ENCODE measurements around the gene CCDC116. TPM values are rescaled to one million over a fixed set of nuclear protein-coding genes. Genes with fewer than 3 reads are reported as not detected.

The CCDC116 gene
- total RNA-seq, 1 donor from 2014 or later, result 0.81 TPM

DNA sequence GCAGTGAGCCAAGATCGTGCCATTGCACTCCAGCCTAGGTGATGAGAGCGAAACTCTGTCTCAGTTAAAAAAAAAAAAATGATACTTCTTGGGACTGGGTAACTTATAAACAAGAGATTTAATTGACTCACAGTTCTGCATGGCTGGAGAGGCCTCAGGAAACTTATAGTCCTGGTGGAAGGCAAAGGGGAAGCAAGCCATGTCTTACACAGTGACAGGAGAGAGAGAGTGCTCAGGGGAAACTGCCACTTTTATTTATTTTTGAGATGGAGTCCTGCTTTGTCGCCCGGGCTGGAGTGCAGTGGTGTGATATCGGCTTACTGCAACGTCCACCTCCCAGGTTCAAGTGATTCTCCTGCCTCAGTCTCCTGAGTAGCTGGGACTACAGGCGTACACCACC lies 17.7 kb downstream of the CCDC116 start:
- intact Hi-C loops (cut with micrococcal nuclease), result loop anchor here (5.0 to 10.0 kb wide), 2 partner anchors 302 to 645 kb away; partner anchors contain the start of genes PPM1F and THAP7

- intact Hi-C loops (cut with micrococcal nuclease), result loop anchor here (5.0 to 10.0 kb wide), 2 partner anchors 301 to 646 kb away; partner anchors contain the start of genes PPM1F and THAP7
Observed at GRCh38 chr22:21650823-21651520, 18.4 kb downstream of the CCDC116 start.

DNA sequence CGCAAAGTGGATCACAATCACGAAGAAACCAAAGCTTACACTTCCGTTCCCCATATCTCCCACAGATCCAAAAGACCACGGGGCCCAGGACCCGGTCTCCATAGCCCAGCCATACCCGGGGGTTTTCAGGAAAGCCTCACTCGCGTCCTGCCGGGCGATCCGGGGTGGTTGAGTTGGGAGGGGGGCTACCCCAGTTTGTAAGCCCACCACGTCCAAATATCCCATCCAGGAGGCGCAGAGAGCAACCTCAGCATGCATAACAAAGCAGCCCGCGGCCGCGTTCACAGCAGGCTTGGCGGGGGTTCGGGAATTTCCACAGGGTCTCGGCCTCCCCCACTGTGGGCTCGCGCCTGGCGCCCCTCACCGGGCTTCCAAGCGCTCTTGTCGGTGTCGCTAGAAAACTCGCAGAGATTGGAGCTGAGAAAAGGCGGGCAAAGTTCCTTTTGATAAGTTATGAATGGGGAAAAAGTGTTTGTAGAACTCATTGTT lies 19.0 kb downstream of the CCDC116 start:
- intact Hi-C loops (cut with micrococcal nuclease), result loop anchor here (1.0 to 10.0 kb wide), 4 partner anchors 9 to 647 kb away; partner anchors contain the start of genes PPM1F, SDF2L1, THAP7 and YDJC

DNA sequence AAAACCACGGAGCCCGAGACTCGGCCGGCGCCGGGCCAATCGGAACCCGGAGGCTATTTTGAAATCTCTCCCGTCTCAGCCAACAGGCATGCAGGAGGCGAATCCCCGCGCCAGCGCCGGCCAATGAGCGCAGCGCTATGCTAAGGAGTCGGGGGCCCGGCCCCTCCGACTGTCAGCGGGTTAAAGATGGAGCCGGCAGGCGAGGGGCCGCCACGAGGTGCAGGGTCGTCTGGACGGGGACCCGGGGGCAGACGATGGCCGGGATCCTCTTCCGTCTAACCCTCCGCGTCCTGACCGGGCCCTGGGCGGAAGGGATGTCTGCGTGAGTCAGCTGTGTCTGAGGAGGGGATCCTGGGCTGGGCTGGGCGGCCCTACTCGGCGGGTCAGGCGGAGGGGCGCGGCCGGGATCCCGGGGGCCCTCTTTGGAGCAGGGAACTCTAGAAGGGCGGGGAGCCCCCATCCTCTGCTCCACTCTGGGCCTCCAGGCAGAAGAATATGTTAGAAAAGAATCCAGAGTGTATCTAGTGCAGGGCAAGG lies 19.5 kb downstream of the CCDC116 start:
- intact Hi-C loops (cut with micrococcal nuclease), result loop anchor here (1.0 to 10.0 kb wide), 4 partner anchors 10 to 647 kb away; partner anchors contain the start of genes PPM1F, SDF2L1, THAP7 and YDJC

DNA sequence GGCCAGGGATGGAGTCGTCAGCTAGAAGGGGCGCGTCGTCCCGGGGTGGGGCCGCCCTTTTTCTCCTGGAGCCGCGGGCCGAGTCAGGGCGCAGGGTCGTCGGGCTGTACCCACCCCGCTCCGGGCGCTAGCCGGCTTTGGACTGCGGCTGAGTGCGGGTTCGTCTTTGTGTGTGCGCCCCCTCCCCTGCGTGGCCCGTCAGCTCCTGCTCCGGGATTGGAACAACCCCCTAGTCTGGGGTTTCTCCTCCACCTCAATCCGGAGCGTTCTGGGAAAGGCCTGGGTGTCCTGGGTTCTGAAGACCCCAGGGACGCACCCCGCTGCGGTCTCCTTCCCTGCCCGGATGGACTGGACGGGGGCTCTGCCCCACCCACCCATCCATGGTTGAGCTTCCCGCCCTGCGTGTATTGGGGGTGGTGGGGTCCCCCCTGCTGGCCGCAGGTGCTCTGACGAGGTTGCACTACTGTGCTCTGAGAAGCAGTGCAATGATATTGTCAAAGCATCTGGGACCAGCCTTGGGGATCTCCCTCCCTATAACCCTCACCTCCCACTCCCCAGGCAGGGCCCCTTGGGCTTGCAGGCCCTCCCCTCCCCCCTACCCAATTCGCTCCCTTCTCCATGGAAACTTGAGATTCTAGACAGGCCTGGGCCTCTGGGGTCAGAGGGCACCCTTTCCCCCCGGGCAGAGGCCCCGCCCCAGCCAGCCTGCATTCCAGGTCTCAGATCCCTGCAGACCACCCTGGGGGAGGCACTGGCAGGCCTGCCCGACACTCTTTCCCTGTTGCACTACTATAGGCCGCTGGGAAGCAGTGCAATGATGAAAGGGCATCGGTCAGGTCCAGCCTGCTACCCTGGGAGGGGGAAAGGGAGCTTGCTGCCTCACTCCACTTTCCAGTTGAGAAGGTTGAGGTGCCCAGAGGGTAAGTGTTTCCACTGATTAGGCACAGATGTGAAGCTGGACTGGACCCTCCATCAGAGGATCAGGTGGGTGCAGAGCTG lies 20.3 kb downstream of the CCDC116 start:
- intact Hi-C loops (cut with micrococcal nuclease), result loop anchor here (1.0 to 10.0 kb wide), 4 partner anchors 11 to 648 kb away; partner anchors contain the start of genes PPM1F, SDF2L1, THAP7 and YDJC

GRCh38 chr22:21657020-21657359 lies 24.4 kb downstream of the CCDC116 start:
- intact Hi-C loops (cut with micrococcal nuclease), result loop anchor here (1.0 to 10.0 kb wide), 4 partner anchors 9 to 652 kb away; partner anchors contain the start of genes PPIL2, THAP7 and YPEL1

GRCh38 chr22:21657360-21658032 lies 24.9 kb downstream of the CCDC116 start:
- intact Hi-C loops (cut with micrococcal nuclease), result loop anchor here (1.0 to 10.0 kb wide), 4 partner anchors 9 to 653 kb away; partner anchors contain the start of genes PPIL2, THAP7 and YPEL1

DNA sequence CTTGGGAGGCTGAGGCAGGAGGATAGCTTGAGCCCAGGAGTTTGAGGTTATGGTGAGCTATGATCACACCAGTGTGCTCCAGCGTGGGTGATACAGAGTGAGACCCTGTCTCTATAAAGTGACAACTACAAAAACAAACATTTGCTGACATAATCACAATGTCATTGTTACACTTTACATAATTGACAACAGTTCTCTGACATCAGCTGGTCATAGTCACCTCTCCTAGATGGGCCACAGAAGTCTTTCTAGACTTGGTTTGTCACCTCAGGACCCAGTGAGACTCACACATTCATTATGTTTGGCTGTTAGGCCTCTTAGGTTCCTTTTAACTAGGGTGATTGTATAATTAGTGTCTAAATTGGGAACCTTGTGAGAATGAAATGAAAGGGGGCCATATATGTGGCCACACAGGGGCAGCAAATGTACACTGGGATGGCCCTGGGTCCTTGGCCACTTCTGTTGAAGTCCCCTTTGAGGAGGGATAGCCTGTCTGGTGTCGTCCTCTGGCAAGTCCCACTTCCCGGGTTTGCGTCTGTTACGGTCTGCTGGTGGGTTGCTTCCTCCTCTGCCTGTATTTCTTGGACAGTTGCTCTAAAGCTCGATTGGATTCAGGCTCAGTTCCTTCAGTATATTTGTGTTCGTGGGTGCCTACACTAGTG lies 27.4 kb downstream of the CCDC116 start:
- intact Hi-C loops (cut with micrococcal nuclease), result loop anchor here (5.0 to 10.0 kb wide), 2 partner anchors 277 to 655 kb away; partner anchors contain the start of gene THAP7

DNA sequence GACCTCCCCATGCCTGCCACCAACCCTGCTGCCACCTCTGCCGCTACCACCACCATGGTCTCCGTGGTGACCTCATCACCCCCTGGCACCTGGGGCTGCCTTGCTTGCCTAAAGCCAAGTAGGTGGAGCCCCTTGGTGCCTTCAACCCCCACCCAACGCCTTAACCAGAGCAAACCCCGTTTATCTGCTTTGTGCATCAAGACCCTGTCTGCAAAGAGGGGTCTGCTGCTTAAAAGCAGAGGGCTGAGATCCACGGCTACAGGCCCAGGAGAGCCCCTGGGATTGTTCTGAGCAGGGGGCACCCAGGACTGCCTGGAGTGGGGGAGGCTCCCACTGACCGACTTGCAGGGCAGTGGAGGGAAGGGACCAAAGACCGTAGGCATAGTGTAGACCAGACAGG lies 28.3 kb downstream of the CCDC116 start:
- intact Hi-C loops (cut with micrococcal nuclease), result no loop called here

- intact Hi-C loops (cut with micrococcal nuclease), result no loop called here
Observed at GRCh38 chr22:21661991-21662390, 29.4 kb downstream of the CCDC116 start.

DNA sequence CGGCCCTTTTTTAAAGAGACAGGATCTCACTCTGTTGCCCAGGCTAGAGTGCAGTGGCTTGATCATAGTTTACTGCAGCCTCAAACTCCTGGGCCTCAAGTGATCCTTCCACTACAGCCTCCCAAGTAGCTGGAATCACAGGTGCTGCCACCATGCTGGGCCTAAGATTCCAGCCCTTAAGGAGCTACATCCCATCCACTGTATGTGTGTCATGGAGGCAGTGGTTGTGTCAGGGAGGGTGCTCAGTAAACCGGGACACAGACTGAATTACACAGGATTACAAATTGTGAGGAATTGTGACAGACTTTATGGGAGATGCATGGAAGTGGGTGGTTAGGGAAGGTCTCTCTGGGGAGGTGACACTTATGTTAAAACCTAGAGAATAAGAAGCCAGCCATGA lies 31.2 kb downstream of the CCDC116 start:
- intact Hi-C loops (cut with micrococcal nuclease), result no loop called here

DNA sequence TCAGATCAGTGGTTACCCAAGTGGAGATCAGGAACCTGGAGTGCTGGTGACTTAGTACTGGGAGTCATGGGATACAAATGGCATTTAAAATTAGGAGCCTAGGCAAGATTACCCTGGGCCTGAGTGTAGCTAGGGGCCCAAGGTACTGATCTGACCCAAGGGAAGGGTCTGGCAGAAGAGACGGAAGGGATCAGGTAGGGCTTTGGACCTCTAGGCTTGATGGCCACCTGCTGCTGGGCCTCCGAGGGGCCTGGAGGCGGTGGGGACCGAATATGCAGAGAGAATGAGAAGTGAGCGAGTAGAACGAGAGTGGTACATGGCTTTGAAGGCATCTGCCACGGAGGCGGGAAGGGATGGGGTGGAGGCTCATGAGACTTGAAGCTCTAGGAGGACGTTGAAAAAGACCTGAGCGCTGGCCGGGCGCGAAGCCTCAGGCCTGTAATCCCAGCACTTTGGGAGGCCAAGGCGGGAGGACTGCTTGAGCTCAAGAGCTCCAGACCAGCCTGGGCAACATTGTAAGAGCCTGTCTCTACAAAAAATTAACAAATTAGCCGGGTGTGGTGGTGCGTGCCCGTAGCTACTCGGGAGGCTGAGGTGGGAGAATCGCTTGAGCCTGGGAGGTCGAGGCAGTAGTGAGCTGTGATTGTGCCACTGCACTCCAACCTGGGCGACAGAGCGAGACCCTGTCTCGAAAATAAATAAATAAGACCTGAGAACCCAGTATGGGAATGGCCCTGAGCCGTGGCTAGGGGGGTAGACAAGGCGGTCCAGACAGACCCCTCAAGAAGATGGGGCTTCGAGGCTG lies 32.7 kb downstream of the CCDC116 start:
- intact Hi-C loops (cut with micrococcal nuclease), result no loop called here

DNA sequence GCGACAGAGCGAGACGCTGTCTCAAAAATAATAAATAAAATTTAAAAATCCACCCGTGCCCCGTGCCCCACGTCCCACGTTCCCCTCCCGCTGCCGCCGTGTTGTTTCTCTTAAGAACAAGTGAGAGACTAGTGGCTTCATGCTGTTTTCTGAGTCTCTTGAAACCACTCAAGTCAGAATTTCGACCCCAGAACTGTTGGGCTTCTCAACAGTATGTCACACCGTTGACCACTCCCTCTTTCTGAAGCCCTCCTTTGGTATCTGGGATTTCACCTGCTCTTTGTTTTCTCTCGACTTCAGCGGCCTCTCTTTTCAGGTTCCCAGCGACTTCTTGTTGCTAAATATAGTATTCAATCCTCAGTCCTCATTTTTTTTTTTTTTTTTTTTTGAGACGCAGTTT lies 34.2 kb downstream of the CCDC116 start:
- intact Hi-C loops (cut with micrococcal nuclease), result loop anchor here (1.0 to 2.0 kb wide), 6 partner anchors 9 to 286 kb away; partner anchors contain the start of genes MAPK1, PPM1F, YDJC and YPEL1

GRCh38 chr22:21669026-21669425 lies 36.5 kb downstream of the CCDC116 start:
- intact Hi-C loops (cut with micrococcal nuclease), result no loop called here

DNA sequence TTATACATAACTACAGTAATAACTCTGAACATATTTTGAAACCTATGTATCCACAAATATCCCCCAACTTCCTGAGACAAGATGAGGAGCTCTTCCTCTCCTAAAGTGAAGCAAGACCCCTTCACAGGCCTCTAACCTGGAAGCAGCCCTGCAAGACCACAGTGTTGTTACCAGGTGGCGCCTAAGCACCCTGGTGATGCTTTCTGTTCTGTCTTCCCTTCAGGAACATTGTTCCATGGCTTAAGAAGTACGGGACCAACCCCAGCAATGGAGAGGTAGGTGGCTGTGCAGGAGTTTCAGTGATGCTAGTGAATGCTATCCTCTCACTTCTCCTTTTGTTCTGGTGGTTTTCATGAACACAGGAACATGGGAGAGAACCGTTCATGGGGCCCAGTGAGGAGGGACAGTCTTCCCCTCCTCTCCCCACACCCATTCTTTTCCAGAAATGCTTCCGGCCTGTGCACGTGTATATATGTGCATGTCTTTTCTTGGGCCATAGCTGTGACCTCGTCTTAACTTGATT lies 39.6 kb downstream of the CCDC116 start:
- intact Hi-C loops (cut with micrococcal nuclease), result no loop called here

DNA sequence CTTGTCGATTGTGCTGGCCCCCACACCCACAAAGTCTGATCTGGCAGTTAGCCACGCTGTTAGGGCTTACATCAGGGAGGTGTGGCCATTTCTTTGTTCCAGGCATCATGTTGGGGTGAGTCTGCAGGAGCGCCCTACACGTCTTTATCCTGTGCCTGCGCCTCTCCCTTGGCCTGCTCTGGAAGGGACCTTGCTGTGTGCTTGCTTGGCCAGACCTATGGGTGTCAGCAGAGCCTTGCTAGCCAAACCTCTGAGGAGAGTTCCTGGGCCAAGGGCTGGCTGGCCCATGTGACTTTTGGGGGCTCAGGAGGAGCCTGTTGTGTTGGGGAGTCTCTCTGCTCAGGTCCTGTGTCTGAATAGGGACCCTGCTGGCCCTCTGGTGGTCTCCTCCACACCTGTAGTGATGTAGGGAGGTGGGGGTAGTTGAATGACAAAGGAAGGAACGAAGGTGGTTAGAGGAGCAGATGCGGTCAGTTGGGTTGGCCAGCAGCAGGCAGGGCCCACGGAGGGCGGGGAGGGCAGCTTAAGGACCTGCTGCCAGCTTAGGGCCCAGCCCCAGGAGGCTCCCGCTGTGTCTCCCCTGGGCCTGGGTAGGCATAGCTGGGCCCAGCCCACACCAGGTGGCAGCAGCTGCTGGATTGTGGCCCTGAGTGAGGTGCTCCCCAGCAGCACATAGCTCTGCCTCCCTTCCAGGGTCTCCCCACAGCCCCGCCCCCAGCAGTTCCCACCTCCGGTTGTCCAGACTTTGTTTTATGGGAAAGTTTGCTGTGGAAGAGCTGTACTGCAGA lies 41.2 kb downstream of the CCDC116 start:
- intact Hi-C loops (cut with micrococcal nuclease), result no loop called here

GRCh38 chr22:21674638-21675245 lies 42.2 kb downstream of the CCDC116 start:
- intact Hi-C loops (cut with micrococcal nuclease), result no loop called here

Data from T-helper 1 cell treated with Interleukin-12 subunit alpha and Interleukin-12 subunit beta and Interleukin-4 antibody, amounts not matched to agents 30 ng/mL and 1 ng/mL, for 36 hours (primary cell).